ENCODE measurements around the gene MPZL3.

Gene MPZL3

DNA sequence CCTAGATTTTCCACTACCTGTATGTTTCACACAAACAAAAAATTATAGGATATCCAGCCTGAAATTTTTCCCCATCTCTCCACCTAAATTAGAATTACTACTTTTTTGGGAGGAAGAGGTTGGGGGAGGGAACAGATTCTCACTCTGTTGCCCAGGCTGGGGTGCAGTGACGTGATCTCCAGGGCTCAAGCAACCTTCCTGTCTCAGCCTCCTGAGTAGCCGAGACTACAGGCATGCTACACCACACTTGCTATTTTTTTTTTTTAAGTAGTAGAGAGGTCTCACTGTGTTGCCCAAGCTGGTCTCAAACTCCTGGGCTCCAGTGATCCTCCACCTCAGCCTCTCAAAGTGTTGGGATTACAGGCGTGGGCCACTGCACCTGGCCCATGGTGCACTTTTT, 36.9 kb downstream of the MPZL3 start:
- H3K27ac ChIP-seq (ENCODE audit: insufficient read depth, low read length, poor library complexity, severe bottlenecking): no peak overlapping the region
- H3K36me3 ChIP-seq (ENCODE audit: control insufficient read depth, insufficient read depth, low read length): peaks cover 23% of the 10 kb centered on the region
- no peaks in the 10 kb centered on the region for H3K9me3 ChIP-seq (ENCODE audit: control insufficient read depth, low read length)
- DNase-seq: no peak
- no peaks in the 10 kb centered on the region for H3K27me3 ChIP-seq (replicated peaks; ENCODE audit: control insufficient read depth, insufficient read depth, low read length, poor library complexity, severe bottlenecking)
- H3K4me3 ChIP-seq (ENCODE audit: insufficient read depth, low read depth, low read length, poor library complexity, severe bottlenecking): peak overlapping the region; percentile 6
- peaks cover 52% of the 10 kb centered on the region for H3K4me1 ChIP-seq (ENCODE audit: control insufficient read depth, insufficient read depth, low read length, poor library complexity, severe bottlenecking)

DNA sequence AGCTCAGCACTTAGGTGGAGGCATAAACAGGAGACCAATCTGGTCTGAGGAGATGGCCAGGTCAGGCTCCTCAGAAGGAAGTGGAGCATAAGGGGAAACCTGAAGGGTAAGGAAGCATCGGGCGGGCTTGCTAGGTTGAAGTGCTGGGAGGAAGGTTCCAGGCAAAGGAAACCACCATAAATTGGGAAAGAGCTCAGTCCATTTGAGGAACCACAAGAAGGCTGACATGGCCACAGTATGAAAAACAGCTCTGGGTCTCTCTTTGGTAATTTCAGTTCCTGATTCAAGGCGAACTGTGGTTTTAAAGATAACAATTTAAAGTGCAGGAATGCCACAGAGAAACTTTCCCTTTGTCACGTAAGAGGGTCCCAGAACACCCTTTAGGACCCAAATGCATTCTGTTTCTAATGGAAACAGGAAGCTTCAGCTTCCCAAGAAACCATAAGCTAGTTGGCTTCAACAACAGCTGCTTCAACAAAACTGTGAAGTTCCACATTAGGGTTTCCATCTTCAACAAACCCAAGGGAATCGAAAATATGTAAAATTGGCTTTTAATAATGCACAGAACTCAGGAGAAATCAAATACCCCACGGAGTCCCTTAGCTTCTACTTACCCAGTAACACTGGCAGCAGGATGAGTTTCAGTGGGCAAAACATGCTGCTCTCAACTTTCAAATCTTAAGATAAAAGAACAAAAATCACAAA, 37.8 kb downstream of the MPZL3 start:
- H3K27ac ChIP-seq (ENCODE audit: insufficient read depth, low read length, poor library complexity, severe bottlenecking): no peak overlapping the region
- no peaks in the 10 kb centered on the region for H3K9me3 ChIP-seq (ENCODE audit: control insufficient read depth, low read length)
- no peaks in the 10 kb centered on the region for H3K27me3 ChIP-seq (replicated peaks; ENCODE audit: control insufficient read depth, insufficient read depth, low read length, poor library complexity, severe bottlenecking)
- no peak for DNase-seq
- peaks cover 28% of the 10 kb centered on the region for H3K36me3 ChIP-seq (ENCODE audit: control insufficient read depth, insufficient read depth, low read length)
- peaks cover 44% of the 10 kb centered on the region for H3K4me1 ChIP-seq (ENCODE audit: control insufficient read depth, insufficient read depth, low read length, poor library complexity, severe bottlenecking)
- no peak overlapping the region for H3K4me3 ChIP-seq (ENCODE audit: insufficient read depth, low read depth, low read length, poor library complexity, severe bottlenecking)

DNA sequence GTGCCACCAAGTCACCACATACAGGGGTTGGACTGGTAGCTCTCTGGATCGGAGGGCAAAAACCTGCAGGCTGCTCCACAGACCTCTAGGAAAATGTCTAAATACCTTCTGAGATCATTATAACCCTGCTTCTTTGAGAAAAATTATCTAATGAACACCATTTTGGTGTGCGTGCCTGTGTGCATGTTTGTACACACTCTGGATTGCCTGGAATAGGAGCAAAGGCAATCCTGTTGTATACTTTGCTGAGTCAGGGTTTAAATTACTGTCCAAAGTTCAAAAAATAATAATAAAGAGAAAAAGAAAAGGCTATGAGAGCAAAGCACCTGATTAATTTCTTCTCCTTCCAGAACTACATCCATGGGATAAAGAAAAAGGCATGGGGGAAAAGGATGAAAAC, 38.4 kb downstream of the MPZL3 start:
- H3K9me3 ChIP-seq (ENCODE audit: control insufficient read depth, low read length): no peaks in the 10 kb centered on the region
- DNase-seq: no peak
- peaks cover 41% of the 10 kb centered on the region for H3K4me1 ChIP-seq (ENCODE audit: control insufficient read depth, insufficient read depth, low read length, poor library complexity, severe bottlenecking)
- H3K27ac ChIP-seq (ENCODE audit: insufficient read depth, low read length, poor library complexity, severe bottlenecking): no peak overlapping the region
- peaks cover 28% of the 10 kb centered on the region for H3K36me3 ChIP-seq (ENCODE audit: control insufficient read depth, insufficient read depth, low read length)
- H3K4me3 ChIP-seq (ENCODE audit: insufficient read depth, low read depth, low read length, poor library complexity, severe bottlenecking): no peak overlapping the region
- H3K27me3 ChIP-seq (replicated peaks; ENCODE audit: control insufficient read depth, insufficient read depth, low read length, poor library complexity, severe bottlenecking): no peaks in the 10 kb centered on the region

DNA sequence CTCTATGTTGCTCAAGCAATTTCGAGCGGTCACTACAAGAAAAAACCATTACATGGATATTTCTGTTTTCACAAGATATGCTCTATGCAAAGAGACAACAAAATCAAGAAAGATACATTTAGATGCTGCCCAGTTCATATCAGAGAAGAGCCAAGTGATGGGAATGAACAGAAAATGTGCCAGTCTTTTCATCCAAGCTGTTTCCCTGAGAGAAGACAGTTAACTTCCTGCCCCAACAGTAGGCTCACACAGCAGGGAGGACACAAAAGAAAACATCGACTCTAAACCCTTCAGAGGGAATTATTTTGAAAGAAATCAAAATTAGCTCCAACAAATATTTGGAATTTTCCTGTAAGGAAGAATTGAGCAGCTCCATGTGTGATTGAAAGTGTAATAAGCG, 39.0 kb downstream of the MPZL3 start:
- peaks cover 28% of the 10 kb centered on the region for H3K36me3 ChIP-seq (ENCODE audit: control insufficient read depth, insufficient read depth, low read length)
- no peak overlapping the region for H3K4me3 ChIP-seq (ENCODE audit: insufficient read depth, low read depth, low read length, poor library complexity, severe bottlenecking)
- no peak overlapping the region for H3K27ac ChIP-seq (ENCODE audit: insufficient read depth, low read length, poor library complexity, severe bottlenecking)
- no peaks in the 10 kb centered on the region for H3K9me3 ChIP-seq (ENCODE audit: control insufficient read depth, low read length)
- no peaks in the 10 kb centered on the region for H3K27me3 ChIP-seq (replicated peaks; ENCODE audit: control insufficient read depth, insufficient read depth, low read length, poor library complexity, severe bottlenecking)
- H3K4me1 ChIP-seq (ENCODE audit: control insufficient read depth, insufficient read depth, low read length, poor library complexity, severe bottlenecking): peaks cover 35% of the 10 kb centered on the region
- no peak for DNase-seq

DNA sequence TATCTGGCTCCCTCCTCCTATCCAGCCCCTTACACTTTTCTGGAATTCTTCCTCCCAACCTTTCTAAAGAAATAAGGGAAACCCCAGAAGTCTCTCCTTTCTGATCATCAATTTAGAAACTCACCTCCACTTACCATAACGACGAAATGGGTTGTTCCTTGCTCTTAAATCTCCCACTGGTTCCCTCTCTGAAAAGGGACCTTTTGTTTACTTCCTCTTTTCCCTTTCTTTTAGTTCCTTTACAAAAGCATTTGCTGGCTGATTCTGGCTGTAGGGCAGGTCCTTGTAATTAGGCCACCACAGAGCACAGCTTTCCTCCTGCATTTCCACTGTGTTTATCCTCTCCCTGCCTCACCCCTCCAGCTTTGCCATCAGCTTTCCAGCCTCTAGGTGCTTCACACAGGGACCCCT, 39.4 kb downstream of the MPZL3 start:
- no peak for DNase-seq
- H3K27ac ChIP-seq (ENCODE audit: insufficient read depth, low read length, poor library complexity, severe bottlenecking): no peak overlapping the region
- H3K9me3 ChIP-seq (ENCODE audit: control insufficient read depth, low read length): no peaks in the 10 kb centered on the region
- H3K4me1 ChIP-seq (ENCODE audit: control insufficient read depth, insufficient read depth, low read length, poor library complexity, severe bottlenecking): peaks cover 33% of the 10 kb centered on the region
- no peaks in the 10 kb centered on the region for H3K27me3 ChIP-seq (replicated peaks; ENCODE audit: control insufficient read depth, insufficient read depth, low read length, poor library complexity, severe bottlenecking)
- peaks cover 31% of the 10 kb centered on the region for H3K36me3 ChIP-seq (ENCODE audit: control insufficient read depth, insufficient read depth, low read length)
- H3K4me3 ChIP-seq (ENCODE audit: insufficient read depth, low read depth, low read length, poor library complexity, severe bottlenecking): no peak overlapping the region

DNA sequence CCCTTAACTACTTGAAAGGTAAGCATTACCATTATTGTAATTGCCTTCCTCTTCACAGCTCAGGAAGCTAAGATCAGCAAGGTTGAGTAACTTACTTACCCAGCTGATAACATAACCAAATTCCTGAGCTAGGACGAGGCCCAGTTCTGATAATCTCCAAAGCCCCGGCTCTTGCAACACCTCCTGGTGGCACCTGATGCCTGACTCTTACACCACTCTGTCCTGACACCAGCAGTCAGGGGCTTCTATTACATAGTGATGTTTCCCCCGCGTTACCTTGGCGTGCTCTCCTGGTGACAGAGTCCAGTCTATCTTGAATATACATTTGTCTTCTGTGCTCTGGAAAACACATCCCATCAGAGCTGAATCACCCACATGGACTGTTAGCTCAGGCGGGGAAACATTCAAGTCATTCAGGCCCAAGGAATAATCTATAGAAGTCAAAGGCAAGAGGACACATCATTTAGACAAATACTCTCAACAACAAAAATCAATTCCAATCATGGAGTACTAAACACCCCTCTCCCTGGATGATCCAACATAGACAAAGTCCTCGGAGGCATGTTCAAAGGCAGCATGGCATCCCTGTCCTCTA, 39.9 kb downstream of the MPZL3 start:
- Histone ChIP-seq H3K4me1 (ENCODE audit: control insufficient read depth, insufficient read depth, low read length, poor library complexity, severe bottlenecking) (peaks cover 31% of the 10 kb centered on the region), H3K27me3 (replicated peaks; ENCODE audit: control insufficient read depth, insufficient read depth, low read length, poor library complexity, severe bottlenecking) (no peaks in the 10 kb centered on the region), H3K4me3 (ENCODE audit: insufficient read depth, low read depth, low read length, poor library complexity, severe bottlenecking) (no peak overlapping the region), H3K36me3 (ENCODE audit: control insufficient read depth, insufficient read depth, low read length) (peaks cover 34% of the 10 kb centered on the region), H3K27ac (ENCODE audit: insufficient read depth, low read length, poor library complexity, severe bottlenecking) (no peak overlapping the region), H3K9me3 (ENCODE audit: control insufficient read depth, low read length) (no peaks in the 10 kb centered on the region)
- no peak for DNase-seq

DNA sequence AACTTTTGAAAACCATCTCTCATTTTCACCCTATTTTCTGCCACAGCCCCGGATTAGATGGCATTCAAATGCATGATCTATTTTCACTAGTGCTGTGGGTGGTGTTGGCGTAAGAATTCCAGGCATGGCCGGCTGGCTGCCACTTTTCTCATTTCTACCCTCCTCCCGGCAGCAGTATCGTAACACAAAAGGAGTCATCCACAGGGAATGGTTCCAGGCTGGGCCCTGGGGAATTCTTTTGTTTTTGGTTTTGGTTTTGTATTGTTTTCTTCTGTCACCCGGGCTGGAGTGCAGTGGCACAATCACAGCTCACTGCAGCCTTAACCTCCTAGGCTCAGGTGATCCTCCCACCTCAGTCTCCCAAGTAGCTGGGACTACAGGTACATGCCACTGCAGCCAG, 41.2 kb downstream of the MPZL3 start:
- peaks cover 35% of the 10 kb centered on the region for H3K4me1 ChIP-seq (ENCODE audit: control insufficient read depth, insufficient read depth, low read length, poor library complexity, severe bottlenecking)

DNA sequence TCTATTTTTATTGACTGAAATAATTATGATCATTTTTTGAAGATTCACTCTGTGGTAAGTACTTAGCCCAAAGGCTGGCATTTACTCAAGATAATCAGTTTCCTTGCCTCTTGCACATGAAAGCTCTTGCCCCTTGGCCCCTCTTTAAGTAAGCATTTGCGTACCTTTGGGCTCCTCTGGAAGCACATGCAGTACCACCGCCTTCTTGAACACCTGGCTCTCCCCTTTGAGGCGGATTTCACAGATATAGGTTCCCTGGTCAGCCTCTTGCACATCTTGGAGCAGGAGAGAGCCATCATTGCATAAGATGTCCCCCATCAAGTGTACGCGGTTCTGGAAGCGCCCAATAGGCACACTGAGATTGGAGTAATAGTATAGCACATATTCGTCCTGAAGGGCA, 41.8 kb downstream of the MPZL3 start:
- no peak for DNase-seq
- H3K27ac ChIP-seq (ENCODE audit: insufficient read depth, low read length, poor library complexity, severe bottlenecking): no peak overlapping the region
- no peaks in the 10 kb centered on the region for H3K27me3 ChIP-seq (replicated peaks; ENCODE audit: control insufficient read depth, insufficient read depth, low read length, poor library complexity, severe bottlenecking)
- H3K36me3 ChIP-seq (ENCODE audit: control insufficient read depth, insufficient read depth, low read length): peaks cover 37% of the 10 kb centered on the region
- no peaks in the 10 kb centered on the region for H3K9me3 ChIP-seq (ENCODE audit: control insufficient read depth, low read length)
- H3K4me1 ChIP-seq (ENCODE audit: control insufficient read depth, insufficient read depth, low read length, poor library complexity, severe bottlenecking): peaks cover 29% of the 10 kb centered on the region
- no peak overlapping the region for H3K4me3 ChIP-seq (ENCODE audit: insufficient read depth, low read depth, low read length, poor library complexity, severe bottlenecking)

More for the DNA sequence above, 41.2 kb downstream of the MPZL3 start:
- Histone ChIP-seq H3K9me3 (ENCODE audit: control insufficient read depth, low read length) (no peaks in the 10 kb centered on the region), H3K27ac (ENCODE audit: insufficient read depth, low read length, poor library complexity, severe bottlenecking) (no peak overlapping the region), H3K36me3 (ENCODE audit: control insufficient read depth, insufficient read depth, low read length) (peaks cover 34% of the 10 kb centered on the region), H3K4me3 (ENCODE audit: insufficient read depth, low read depth, low read length, poor library complexity, severe bottlenecking) (no peak overlapping the region), H3K27me3 (replicated peaks; ENCODE audit: control insufficient read depth, insufficient read depth, low read length, poor library complexity, severe bottlenecking) (no peaks in the 10 kb centered on the region)
- DNase-seq: no peak

DNA sequence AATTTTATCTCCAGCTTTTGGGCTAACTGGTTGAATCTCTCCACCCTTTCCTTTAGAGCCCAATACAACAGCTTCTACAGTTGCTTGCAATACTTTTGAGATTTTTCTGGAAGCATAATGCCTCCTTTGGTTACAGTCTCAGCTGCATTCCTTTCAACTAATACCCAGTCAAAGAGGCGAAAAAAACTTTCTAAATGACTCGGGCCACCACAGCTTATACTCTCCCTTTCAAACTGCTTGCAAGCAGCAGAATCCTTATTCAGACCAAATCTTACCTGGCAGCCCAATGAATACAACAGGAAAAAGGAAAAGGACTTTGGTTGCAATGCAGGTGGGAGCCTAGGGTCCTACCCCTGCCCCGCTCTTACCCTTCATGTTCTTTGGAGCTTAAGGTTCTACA, 43.1 kb downstream of the MPZL3 start:
- Histone ChIP-seq H3K36me3 (ENCODE audit: control insufficient read depth, insufficient read depth, low read length) (peaks cover 40% of the 10 kb centered on the region), H3K9me3 (ENCODE audit: control insufficient read depth, low read length) (no peaks in the 10 kb centered on the region), H3K27me3 (replicated peaks; ENCODE audit: control insufficient read depth, insufficient read depth, low read length, poor library complexity, severe bottlenecking) (no peaks in the 10 kb centered on the region), H3K27ac (ENCODE audit: insufficient read depth, low read length, poor library complexity, severe bottlenecking) (no peak overlapping the region), H3K4me3 (ENCODE audit: insufficient read depth, low read depth, low read length, poor library complexity, severe bottlenecking) (no peak overlapping the region), H3K4me1 (ENCODE audit: control insufficient read depth, insufficient read depth, low read length, poor library complexity, severe bottlenecking) (peaks cover 27% of the 10 kb centered on the region)
- DNase-seq: no peak

DNA sequence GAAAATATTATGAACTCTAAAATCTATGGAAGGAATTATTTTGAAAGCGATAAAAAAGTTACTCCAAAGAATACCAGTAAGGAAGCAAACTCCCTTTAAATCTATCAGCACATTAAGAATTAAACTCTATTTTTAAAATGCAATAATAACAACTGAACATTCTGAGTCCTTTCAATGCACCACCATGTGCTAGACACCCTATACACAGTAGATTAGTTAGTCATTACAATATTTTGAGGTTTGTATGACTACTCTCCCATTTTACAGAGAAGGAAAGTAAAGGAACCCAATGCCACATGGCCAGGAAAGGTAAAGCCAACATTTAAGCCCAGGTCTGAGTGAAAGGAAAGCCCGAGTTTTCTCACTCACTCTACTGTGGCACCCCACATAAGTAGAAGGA, 45.1 kb downstream of the MPZL3 start:
- H3K4me3 ChIP-seq (ENCODE audit: insufficient read depth, low read depth, low read length, poor library complexity, severe bottlenecking): no peak overlapping the region
- H3K9me3 ChIP-seq (ENCODE audit: control insufficient read depth, low read length): no peaks in the 10 kb centered on the region
- no peak for DNase-seq
- H3K27me3 ChIP-seq (replicated peaks; ENCODE audit: control insufficient read depth, insufficient read depth, low read length, poor library complexity, severe bottlenecking): no peaks in the 10 kb centered on the region
- peaks cover 42% of the 10 kb centered on the region for H3K4me1 ChIP-seq (ENCODE audit: control insufficient read depth, insufficient read depth, low read length, poor library complexity, severe bottlenecking)
- H3K27ac ChIP-seq (ENCODE audit: insufficient read depth, low read length, poor library complexity, severe bottlenecking): peak overlapping the region; percentile 50
- peaks cover 36% of the 10 kb centered on the region for H3K36me3 ChIP-seq (ENCODE audit: control insufficient read depth, insufficient read depth, low read length)

Data from effector memory CD4-positive, alpha-beta T cell (primary cell).